IPS DF 19.7 (cell line): Measurements from ENCODE around the gene SHROOM3.

Experiments
- DNase-seq: peaks from one replicate; pipeline ENCODE4 v3.0.0-alpha.2; 2013; ENCODE audit warnings: low read depth, low spot score

The SHROOM3 gene

GRCh38 chr4:76659103-76659490, 224.1 kb downstream of the SHROOM3 start:
- DNase-seq, result no peak

GRCh38 chr4:76663824-76664223, 228.8 kb downstream of the SHROOM3 start:
- no peak for DNase-seq

DNA sequence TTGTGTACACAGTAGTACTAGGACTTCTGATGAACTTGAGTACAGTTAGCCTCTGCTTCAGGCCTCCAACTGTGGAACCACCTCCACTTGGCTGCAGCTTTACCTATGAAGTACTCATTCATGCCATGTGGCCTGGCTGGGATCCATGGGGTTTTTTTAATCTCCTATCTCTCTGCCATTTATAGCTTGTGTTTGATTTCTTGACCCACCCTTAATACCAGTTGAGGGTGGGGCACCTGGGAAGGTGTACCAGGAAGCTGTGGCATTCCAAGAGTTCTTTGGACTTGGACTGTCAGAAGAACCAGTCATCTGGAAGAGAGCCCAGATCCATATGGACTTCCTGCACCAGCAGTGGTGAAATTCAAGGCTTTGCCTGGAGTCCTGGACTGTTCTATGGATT, 230.1 kb downstream of the SHROOM3 start:
- no peak for DNase-seq

- DNase-seq, result no peak
Observed at GRCh38 chr4:76665721-76666120, 230.7 kb downstream of the SHROOM3 start.

GRCh38 chr4:76666944-76667532, 232.0 kb downstream of the SHROOM3 start:
- no peak for DNase-seq

GRCh38 chr4:76670631-76671030, 235.6 kb downstream of the SHROOM3 start:
- no peak for DNase-seq

GRCh38 chr4:76673362-76673761, 238.3 kb downstream of the SHROOM3 start:
- DNase-seq, result no peak

GRCh38 chr4:76674983-76675382, 240.0 kb downstream of the SHROOM3 start:
- no peak for DNase-seq

- no peak for DNase-seq
Observed at GRCh38 chr4:76677571-76678326, 242.7 kb downstream of the SHROOM3 start.

DNA sequence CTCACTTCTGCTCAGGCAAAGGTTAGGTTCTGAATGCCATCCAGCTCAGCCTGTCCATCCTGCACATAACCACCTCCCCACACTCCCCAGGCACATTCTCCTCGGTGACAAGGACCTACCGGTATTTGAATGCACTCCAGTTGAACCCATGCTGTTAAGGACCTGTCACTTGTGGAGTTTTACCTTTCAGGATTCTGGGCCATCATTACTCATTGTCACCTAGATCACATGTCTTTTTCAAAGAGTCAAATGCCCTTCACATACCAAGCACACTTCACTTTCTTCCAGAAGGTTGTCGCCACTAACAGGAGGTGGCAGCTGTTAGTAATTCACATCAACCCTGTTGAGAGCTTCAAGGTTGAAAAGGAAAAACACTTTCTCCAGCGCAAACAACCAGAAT, 244.7 kb downstream of the SHROOM3 start:
- no peak for DNase-seq

DNA sequence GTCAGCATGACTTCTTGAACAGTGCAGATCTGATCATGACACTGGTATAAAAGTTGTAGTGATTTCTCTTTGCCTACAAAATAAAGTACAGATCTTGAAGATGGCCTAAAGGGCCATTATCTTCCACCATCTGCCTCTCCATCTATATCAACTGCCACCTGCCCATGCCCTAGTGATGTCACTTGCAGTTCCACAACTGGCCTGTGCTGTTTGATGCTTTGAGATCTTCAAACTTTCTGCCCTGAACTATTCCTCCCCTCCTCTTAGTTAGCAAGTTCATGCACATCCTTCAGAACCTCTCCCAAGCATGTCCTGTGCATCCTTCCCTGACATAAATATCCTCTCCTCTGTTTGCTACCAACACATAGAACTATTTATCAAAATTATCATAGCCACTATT, 245.9 kb downstream of the SHROOM3 start:
- DNase-seq, result no peak

GRCh38 chr4:76681996-76682395, 247.0 kb downstream of the SHROOM3 start:
- DNase-seq, result no peak

DNA sequence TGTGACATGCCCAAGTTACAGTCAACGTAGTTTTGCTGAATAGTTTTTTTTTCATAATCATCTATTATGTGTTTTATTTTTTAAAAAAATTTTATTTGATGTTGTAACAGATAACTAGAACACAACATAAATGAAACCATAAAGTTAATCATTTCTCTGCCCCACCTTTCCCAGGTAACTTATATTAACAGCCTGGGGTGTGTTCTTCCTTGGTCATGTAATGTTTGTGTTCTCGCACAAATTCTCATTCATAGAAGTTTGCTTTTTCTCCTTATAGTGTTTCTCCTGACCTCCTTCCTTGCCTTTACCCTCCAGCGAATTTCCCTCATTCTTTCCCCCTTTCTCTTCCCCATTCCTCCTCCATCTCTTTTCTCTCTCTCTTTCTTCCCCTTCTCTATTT, 248.1 kb downstream of the SHROOM3 start:
- no peak for DNase-seq

DNA sequence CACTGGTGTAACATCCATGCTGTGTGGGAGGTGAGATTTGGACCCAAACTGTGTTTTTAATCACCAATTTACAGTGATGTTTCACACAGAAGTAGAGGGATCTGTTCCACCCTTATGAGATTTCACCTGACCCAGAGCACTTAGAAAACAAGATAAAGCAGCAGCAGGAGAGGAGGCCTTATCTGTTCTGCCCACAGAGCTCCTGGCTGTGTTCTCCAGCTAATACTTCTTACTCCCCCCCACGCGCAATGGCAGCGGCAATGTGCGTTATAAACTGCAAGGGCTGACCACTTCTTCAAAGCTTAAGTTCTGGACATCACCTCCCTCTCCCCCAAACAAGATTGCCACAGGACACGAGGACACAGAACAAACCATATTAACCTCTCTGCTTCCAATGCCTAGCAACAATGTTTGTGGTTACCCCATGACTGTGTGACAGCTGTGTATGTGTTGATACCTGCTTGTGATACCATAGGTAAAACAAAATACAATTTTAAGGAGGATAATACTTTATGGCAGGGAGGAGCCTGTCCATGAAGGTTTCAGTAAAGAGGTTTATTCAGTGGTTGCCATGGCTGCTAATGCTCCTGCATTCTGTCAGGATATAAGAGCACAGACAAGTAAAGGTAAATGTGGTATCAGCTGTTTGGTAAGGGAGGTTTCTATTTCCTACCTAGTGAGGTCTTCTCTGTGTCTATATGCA, 252.9 kb downstream of the SHROOM3 start:
- DNase-seq, result no peak

- no peak for DNase-seq
Observed at GRCh38 chr4:76688619-76689144, 253.7 kb downstream of the SHROOM3 start.

GRCh38 chr4:76689145-76689817, 254.3 kb downstream of the SHROOM3 start:
- no peak for DNase-seq

DNA sequence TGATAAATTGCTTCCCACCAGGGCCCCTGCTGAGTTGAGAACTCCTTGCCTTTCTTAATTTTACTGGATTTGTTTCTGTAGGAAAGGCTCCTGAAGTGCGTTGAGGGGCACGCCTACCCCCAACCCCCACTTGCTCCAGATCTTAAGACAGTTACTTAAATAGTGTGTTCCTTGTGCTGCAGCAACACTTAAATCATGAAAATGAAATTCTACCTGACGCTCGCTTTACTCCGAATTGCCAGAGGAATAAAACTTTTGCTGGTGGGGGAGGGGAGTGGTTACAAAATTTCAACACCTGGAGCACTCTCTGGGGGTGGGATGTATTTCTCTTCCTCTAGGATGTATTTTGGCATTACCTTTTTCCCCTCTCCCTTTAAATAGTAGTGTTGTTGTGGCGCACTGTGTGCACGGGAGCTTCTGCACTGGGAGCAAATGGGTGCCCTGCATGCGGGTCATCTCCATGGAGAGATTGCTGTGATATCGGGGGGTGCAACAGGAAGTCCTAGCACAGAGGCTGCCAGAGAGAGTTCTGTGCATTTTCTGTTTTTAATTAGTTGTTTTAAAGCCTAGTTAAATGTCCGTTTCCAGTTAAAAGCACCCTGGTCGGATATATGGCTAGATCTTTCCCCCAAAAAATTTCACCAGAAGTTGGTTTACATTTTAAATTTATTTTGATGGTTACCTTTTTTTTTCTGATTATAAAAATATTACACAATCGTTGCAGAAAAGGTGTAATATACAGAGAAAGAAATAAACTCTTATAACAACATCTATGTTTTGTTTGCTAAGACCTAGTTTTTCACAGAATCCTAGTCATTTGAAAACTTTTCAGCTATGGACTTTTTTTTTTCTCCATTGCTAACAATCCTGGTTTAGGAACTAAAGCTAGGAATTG, 255.2 kb downstream of the SHROOM3 start:
- DNase-seq, result no peak

GRCh38 chr4:76690906-76691275, 255.9 kb downstream of the SHROOM3 start:
- no peak for DNase-seq

DNA sequence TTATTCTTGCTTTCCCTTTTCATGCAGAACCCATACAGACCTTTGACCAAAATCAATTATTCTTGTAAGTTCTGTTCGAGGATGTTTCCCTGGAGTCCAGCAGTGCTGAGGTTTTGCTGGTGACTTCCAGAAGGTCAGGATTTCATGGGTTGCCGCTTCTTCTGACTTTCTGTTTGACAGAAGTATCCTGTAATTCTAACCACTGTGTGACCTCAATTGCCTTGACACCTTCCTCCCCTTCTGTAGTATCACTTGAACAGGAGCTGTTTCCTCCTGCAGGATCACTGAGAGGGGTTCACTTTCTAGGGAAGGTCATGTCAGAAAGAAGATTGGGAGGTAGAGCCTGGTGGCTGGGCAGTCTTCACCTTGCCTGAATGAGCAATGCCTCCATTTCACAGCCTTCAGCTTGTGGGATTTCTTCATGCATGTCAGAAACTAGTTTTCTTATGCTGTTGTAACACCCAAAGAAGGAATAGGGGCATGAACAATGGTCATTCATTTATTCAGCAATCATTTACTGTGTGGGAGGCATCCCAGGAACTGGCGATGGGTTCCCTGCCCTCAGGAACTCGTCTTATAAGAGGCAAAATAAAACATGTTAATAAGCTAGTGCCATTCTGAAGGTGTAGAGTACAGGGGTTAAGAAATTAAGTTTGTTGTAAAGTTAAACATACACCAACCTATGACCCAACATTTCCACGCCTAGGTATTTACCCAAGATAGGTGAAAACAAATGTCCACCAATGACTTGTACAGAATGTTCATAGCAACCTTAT, 257.0 kb downstream of the SHROOM3 start:
- DNase-seq, result no peak

DNA sequence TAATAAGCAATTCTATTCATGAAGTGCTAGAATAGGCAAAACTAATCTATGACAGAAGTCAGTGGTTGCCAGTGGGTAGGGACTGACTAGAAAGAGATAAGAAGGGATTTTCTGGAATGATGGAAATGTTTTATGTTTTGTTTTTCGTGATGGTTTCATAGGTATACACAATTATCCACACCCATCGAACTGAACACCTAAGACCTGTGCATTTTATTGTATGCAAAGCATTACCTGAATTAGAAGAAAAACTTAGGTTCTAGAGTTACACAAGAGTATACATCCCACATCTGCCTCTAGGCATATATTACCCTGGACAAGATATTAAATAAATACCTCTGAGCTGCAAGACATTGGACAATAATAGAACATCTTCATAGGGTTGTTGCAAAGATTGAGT, 257.7 kb downstream of the SHROOM3 start:
- no peak for DNase-seq
